A673 (cell line): ENCODE measurements around the gene LGALS12. TPM values are rescaled to one million over a fixed set of nuclear protein-coding genes. Genes with fewer than 3 reads are reported as not detected.
"Not testable (repeated sequence)": the region's sequence is repeated elsewhere in the genome, so short reads cannot be mapped to it uniquely, and the experiment has no call there.

ENCODE experiments used
- BruUV-seq: library from RNA; stranded (reverse); fragments of 400-500 nt; replicated peaks from 2 replicates; lab custom pipeline; 2021; lab: Mats Ljungman, UMichigan
- CTCF ChIA-PET: fragments of 300-600 bp; sonication (Branson Sonifier 250); formaldehyde crosslinking; loops from one replicate; lab custom pipeline; 2022; ENCODE audit warnings: antibody characterized with exemption; lab: Charles Lee
- POLR2A ChIA-PET: fragments of 300-600 bp; sonication (Branson Sonifier 250); formaldehyde crosslinking; loops from one replicate; lab custom pipeline; 2022; ENCODE audit warnings: antibody characterized with exemption; ENCODE audit not compliant: low non-redundant PET; lab: Charles Lee
- DNase-seq: peaks from one replicate; pipeline ENCODE4 v3.0.0-alpha.2; 2015; ENCODE audit warnings: low spot score
- H3K27ac ChIP-seq: fragments of 200-600 bp; sonication (generic); 2 replicates; pipeline ENCODE4 v1.5.1; 2016; ENCODE audit warnings: mixed run types, low read depth, mild to moderate bottlenecking, mixed read lengths, antibody characterized with exemption, low read length; ENCODE audit not compliant: poor library complexity, severe bottlenecking
- H3K27me3 ChIP-seq: fragments of 200-600 bp; sonication (generic); replicated peaks from 2 replicates; pipeline ENCODE4 v1.6.1; 2017; ENCODE audit warnings: mixed run types, low read depth, mild to moderate bottlenecking, mixed read lengths, antibody characterized with exemption, low read length; ENCODE audit not compliant: insufficient read depth, poor library complexity
- H3K36me3 ChIP-seq: fragments of 200-600 bp; sonication (generic); 2 replicates; pipeline ENCODE4 v1.6.1; 2016; ENCODE audit warnings: mixed run types, mild to moderate bottlenecking, mixed read lengths, antibody characterized with exemption, low read length; ENCODE audit not compliant: insufficient read depth, poor library complexity, severe bottlenecking
- H3K4me1 ChIP-seq: fragments of 200-600 bp; sonication (generic); 2 replicates; pipeline ENCODE4 v1.6.1; 2017; ENCODE audit warnings: mixed run types, mild to moderate bottlenecking, mixed read lengths, antibody characterized with exemption, low read length; ENCODE audit not compliant: insufficient read depth, poor library complexity, severe bottlenecking
- H3K4me3 ChIP-seq: fragments of 200-600 bp; sonication (generic); 2 replicates; pipeline ENCODE4 v1.5.1; 2016; ENCODE audit warnings: low read depth, mixed run types, mild to moderate bottlenecking, mixed read lengths, low read length; ENCODE audit not compliant: poor library complexity, severe bottlenecking
- H3K9me3 ChIP-seq: fragments of 200-600 bp; sonication (generic); 2 replicates; pipeline ENCODE4 v1.6.1; 2016; ENCODE audit warnings: mixed run types, low read depth, mild to moderate bottlenecking, mixed read lengths, antibody characterized with exemption, low read length; ENCODE audit not compliant: poor library complexity, severe bottlenecking
- EZH2 ChIP-seq: fragments of 200-600 bp; sonication (generic); IDR thresholded peaks from 2 replicates; pipeline ENCODE4 v1.6.1; 2017; ENCODE audit warnings: borderline replicate concordance, low read depth, mild to moderate bottlenecking, mixed read lengths, antibody characterized with exemption, low read length; ENCODE audit not compliant: poor library complexity, severe bottlenecking
- intact Hi-C: fragments of 100-400 bp; cut with micrococcal nuclease; formaldehyde crosslinking; loops from one replicate; pipeline ENCODE4 v1.10.0; 2022; ENCODE audit not compliant: unreplicated experiment
- total RNA-seq: library from RNA; stranded (reverse); gene quantifications from 2 replicates; pipeline ENCODE4 v1.2.3, GENCODE V29; 2021
- TF ChIP-seq, protein P1 (sequence below): fragments of 300-800, 200-600 bp; sonication (generic); conservative IDR thresholded peaks from 2 replicates; pipeline ENCODE4 v1.5.1; 2017; ENCODE audit warnings: low read depth, mild to moderate bottlenecking, antibody characterized with exemption, low read length, moderate library complexity, mixed read lengths

Gene LGALS12
- total RNA-seq, 1 experiment from 2014 or later = not detected

DNA sequence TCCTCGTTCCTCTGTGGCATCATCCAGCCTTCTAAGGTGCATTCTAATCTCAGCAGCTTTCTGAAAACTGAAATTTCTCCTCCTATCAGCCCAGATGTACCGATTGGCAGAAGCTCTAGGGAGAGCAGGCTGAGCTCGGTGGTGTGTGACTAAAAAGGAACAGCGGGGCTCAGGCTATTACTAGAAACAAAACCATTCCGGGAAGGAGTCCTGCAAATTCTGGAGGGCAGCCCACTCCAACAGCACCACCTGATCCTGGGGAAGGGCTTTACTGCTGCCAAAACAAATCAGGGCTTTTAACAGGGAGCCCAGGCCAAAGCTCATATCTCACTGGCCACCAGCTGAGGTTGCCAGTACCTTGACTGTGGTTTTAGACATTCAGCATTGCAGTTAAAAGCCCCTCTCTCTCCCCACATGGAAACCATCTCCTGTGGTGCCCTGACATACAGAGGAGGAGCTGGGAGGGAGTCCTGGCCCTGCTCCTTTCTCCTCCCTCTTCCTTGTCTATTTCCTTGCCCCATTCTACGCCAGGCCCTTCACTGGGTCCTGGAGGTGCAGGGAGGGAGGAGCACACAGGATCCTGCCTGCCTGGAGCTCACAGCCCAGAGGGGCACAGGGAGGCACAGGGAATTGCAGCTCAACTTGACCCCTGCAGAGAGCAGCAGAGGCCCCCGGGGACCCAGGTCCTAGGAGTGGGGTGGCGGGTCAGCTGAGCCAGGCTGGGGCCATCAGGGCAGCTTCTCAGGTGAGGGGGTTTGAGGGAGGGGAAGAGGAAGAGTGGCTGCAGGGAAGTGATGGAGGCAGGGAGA is 31.6 kb downstream of the LGALS12 start:
- Histone ChIP-seq H3K27me3 (no peaks in the 10 kb centered on the region), H3K4me1 (peaks cover 7% of the 10 kb centered on the region), H3K9me3 (no peaks in the 10 kb centered on the region), H3K4me3 (peak overlapping the region; percentile 37), H3K27ac (no peak overlapping the region), H3K36me3 (no peaks in the 10 kb centered on the region)
- DNase-seq = no peak
- POLR2A ChIA-PET = no interaction called here
- BruUV-seq = no TSS peak
- TF ChIP-seq, protein P1, sequence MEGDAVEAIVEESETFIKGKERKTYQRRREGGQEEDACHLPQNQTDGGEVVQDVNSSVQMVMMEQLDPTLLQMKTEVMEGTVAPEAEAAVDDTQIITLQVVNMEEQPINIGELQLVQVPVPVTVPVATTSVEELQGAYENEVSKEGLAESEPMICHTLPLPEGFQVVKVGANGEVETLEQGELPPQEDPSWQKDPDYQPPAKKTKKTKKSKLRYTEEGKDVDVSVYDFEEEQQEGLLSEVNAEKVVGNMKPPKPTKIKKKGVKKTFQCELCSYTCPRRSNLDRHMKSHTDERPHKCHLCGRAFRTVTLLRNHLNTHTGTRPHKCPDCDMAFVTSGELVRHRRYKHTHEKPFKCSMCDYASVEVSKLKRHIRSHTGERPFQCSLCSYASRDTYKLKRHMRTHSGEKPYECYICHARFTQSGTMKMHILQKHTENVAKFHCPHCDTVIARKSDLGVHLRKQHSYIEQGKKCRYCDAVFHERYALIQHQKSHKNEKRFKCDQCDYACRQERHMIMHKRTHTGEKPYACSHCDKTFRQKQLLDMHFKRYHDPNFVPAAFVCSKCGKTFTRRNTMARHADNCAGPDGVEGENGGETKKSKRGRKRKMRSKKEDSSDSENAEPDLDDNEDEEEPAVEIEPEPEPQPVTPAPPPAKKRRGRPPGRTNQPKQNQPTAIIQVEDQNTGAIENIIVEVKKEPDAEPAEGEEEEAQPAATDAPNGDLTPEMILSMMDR = no peak
- TF ChIP-seq EZH2 = no peak
- intact Hi-C loops = no loop called here
- CTCF ChIA-PET = interaction anchor here (0.5 kb wide), 1 partner anchor 769 kb away, joined by 4 read pairs; no protein-coding TSS in a partner anchor

DNA sequence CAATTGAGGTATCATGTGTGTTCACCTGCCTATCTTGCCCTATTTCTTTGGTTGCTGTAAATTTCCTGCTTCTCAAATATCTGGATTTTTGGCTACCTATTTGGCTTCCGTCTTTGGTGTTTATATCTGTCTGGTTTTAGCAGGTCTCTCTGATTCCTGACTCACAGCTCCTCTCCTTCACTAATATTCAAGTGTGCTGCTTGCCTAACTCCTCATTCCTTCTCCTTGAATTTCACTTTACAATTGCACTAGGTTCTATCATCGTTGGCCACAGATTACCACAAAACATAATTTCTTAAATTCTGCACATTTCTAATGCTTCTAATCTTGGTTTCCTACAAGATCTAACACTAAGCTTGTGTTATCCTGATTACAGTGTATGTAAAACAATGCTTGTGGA is 36.6 kb downstream of the LGALS12 start:
- POLR2A ChIA-PET, H3K36me3 ChIP-seq, H3K9me3 ChIP-seq, CTCF ChIA-PET, intact Hi-C loops, H3K4me1 ChIP-seq, DNase-seq, BruUV-seq, H3K27ac ChIP-seq, H3K4me3 ChIP-seq, H3K27me3 ChIP-seq: not testable (repeated sequence)

DNA sequence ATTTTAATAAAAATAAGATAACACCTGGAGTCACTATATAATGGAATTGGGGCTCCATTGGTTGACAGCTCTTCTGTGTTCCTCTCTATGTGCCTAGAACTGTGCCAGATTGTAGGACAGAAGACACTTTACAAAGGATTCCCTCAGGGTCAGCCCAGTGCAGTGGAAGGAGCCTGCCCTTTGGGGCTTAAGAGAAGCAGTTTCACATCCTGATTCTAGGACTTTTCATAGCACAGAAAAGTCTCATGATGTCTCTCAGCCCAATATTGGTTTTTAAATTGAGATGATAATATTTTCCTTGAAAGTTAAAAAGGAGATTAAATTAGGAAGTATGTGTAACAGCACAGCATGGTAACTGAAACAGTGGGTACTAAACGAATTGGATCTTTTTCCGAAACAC is 37.8 kb downstream of the LGALS12 start:
- intact Hi-C loops = no loop called here
- Histone ChIP-seq H3K4me1 (no peaks in the 10 kb centered on the region), H3K27me3 (no peaks in the 10 kb centered on the region), H3K9me3 (no peaks in the 10 kb centered on the region), H3K36me3 (no peaks in the 10 kb centered on the region), H3K27ac (no peak overlapping the region), H3K4me3 (no peak overlapping the region)
- no peak for TF ChIP-seq EZH2
- TF ChIP-seq, protein P1 = no peak
- CTCF ChIA-PET = no interaction called here
- no peak for DNase-seq
- BruUV-seq = no TSS peak
- POLR2A ChIA-PET = no interaction called here

DNA sequence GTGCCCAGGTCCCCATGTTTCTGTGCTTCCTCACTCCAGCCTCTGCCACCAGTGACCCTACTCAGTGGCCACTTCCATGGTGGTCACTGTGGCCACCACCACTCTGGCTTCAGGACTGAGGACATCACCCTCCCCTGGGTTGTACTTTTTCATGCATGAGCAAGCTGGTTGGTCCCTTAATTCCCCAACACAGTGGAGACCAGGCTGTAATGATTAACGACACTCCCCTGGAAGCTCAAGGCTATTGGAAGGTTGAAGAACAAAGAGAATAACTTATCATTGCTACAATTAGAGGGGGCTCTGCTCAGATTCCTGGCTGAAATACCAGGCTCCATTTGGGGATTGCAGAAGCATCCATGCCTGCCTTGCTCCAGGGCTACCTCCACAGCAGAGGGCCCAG is 41.2 kb downstream of the LGALS12 start:
- TF ChIP-seq EZH2 = no peak
- CTCF ChIA-PET = interaction anchor here (0.7 kb wide), 1 partner anchor 88 kb away, joined by 3 read pairs; no protein-coding TSS in a partner anchor
- H3K27me3 ChIP-seq = no peaks in the 10 kb centered on the region
- POLR2A ChIA-PET = no interaction called here
- no peaks in the 10 kb centered on the region for H3K36me3 ChIP-seq
- no peaks in the 10 kb centered on the region for H3K9me3 ChIP-seq
- no peaks in the 10 kb centered on the region for H3K4me1 ChIP-seq
- no TSS peak for BruUV-seq
- H3K27ac ChIP-seq = no peak overlapping the region
- intact Hi-C loops = no loop called here
- H3K4me3 ChIP-seq = no peak overlapping the region
- no peak for DNase-seq
